C4-2B (cell line): ENCODE data around the gene POLR2A.

Experiments used
- H3K27ac ChIP-seq: fragments of 450-650 bp; 2 replicates; pipeline ENCODE4 v1.5.1; 2017
- ZFX ChIP-seq: fragments of 450-650 bp; IDR thresholded peaks from 2 replicates; pipeline ENCODE4 v1.6.1; 2017
- TF ChIP-seq, protein P1 (sequence below): fragments of 450-650 bp; conservative IDR thresholded peaks from 2 replicates; pipeline ENCODE4 v1.5.1; 2017; ENCODE audit warnings: mild to moderate bottlenecking

Gene POLR2A

DNA sequence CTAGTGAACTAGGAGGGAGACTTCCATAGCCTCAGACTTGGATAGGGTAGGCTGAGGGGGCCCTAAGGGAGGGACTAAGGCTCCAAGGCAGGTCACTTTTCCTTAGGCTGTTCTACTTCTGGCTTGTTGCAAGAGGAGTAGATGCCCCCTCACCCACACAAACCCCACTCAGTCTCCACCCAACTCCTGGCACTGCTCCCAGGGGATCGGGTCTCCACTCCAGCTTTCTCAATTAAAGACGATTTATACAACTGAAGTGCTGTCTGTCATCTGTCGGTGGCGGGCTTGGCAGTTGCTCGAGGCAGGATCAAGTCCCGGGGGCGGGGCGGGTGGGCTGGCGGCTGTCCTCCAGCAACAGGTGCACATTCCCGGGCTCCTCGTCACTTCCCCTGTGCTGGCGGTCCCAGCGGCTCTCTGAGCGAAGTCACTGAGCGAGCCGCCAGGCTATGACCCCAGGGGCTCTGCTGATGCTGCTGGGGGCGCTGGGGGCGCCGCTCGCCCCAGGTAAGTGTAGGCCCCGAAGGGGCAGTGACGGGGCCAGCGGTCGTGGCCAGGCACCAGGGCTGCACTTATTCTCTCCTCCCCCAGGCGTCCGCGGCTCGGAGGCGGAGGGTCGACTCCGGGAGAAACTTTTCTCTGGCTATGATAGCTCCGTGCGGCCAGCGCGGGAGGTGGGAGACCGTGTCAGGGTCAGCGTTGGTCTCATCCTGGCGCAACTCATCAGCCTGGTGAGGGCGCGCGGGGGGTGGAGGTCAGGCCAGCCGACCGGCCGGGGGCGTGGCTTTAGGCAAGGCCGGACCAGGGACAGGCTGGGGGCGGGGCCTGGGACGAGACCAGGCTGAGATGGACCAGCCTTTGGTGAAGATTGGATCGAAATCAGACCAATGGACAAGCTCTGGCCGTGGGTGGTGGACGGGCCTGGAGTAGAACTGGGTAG lies 39.2 kb upstream of the POLR2A start, which contains the start of gene CHRNB1:
CHRNB1 (plus strand) TSS at position 380 of the 937 bp plus-strand sequence; CDS start at position 447, 67 bp downstream.
- no peak for TF ChIP-seq ZFX
- TF ChIP-seq, protein P1, sequence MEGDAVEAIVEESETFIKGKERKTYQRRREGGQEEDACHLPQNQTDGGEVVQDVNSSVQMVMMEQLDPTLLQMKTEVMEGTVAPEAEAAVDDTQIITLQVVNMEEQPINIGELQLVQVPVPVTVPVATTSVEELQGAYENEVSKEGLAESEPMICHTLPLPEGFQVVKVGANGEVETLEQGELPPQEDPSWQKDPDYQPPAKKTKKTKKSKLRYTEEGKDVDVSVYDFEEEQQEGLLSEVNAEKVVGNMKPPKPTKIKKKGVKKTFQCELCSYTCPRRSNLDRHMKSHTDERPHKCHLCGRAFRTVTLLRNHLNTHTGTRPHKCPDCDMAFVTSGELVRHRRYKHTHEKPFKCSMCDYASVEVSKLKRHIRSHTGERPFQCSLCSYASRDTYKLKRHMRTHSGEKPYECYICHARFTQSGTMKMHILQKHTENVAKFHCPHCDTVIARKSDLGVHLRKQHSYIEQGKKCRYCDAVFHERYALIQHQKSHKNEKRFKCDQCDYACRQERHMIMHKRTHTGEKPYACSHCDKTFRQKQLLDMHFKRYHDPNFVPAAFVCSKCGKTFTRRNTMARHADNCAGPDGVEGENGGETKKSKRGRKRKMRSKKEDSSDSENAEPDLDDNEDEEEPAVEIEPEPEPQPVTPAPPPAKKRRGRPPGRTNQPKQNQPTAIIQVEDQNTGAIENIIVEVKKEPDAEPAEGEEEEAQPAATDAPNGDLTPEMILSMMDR = no peak
- H3K27ac ChIP-seq = no peak within 1 kb of the TSS

DNA sequence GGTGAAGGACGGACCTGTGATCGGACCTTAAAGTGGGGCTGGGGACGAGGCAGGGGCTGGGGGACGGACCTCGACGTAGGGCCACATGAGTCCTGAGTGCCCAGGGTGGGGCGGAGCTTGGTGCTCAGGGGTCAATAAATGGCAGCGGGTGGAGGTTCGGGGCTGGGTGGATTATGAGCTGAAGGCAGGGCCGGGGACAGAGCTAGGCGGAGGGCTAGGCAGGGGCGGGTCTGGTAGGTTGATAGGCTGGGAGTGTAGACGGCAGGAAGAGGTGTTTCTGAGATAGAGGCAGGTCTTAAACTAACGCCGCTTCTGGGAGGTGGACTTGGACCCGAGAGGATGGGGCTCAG lies 38.6 kb upstream of the POLR2A start:
- TF ChIP-seq ZFX = no peak
- TF ChIP-seq, protein P1 = no peak
- no peak overlapping the region for H3K27ac ChIP-seq

DNA sequence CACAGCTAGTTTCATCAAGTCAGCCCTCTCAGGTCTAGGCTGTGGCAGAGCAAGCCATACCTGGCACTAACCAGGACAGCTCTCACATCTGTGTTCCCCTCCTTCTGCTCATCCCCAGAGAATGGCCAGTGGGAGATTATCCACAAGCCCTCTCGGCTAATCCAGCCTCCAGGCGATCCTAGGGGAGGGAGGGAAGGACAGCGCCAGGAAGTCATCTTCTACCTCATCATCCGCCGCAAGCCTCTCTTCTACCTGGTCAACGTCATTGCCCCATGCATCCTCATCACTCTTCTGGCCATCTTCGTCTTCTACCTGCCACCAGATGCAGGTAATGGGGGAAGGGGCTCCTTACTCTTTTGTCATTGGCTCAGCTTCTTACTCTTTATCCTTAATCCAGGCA lies 35.7 kb upstream of the POLR2A start:
- no peak overlapping the region for H3K27ac ChIP-seq
- no peak for TF ChIP-seq ZFX
- TF ChIP-seq, protein P1 = no peak

DNA sequence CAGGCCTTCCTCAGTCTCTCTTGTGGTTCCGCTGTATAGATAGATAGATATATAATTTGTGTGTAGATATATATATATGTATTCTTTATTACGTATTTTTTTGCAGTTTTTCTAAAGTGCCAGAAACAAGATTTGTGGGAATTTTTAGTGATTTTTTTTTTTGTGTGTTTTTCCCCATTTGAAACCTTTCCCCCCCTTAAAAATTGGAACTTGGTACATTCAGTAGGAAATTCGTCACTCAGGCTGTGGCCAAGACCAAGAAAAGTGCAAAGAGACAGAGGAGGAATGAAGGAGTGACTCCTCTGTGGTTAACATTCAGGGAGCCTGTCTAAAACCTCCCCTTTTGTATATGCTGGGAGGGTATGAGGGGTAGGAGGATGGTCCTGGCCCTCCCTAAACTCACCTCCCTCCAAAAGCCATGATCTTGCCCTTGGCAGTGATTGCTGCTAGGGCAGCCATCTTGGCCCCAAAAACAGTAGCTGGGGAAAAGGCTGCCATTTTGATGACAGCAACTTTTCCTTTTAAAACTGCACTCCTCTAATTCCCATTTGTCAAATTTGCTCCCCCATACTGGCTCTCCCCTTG lies 24.1 kb upstream of the POLR2A start:
- TF ChIP-seq, protein P1 = no peak
- no peak for TF ChIP-seq ZFX
- H3K27ac ChIP-seq = no peak overlapping the region

DNA sequence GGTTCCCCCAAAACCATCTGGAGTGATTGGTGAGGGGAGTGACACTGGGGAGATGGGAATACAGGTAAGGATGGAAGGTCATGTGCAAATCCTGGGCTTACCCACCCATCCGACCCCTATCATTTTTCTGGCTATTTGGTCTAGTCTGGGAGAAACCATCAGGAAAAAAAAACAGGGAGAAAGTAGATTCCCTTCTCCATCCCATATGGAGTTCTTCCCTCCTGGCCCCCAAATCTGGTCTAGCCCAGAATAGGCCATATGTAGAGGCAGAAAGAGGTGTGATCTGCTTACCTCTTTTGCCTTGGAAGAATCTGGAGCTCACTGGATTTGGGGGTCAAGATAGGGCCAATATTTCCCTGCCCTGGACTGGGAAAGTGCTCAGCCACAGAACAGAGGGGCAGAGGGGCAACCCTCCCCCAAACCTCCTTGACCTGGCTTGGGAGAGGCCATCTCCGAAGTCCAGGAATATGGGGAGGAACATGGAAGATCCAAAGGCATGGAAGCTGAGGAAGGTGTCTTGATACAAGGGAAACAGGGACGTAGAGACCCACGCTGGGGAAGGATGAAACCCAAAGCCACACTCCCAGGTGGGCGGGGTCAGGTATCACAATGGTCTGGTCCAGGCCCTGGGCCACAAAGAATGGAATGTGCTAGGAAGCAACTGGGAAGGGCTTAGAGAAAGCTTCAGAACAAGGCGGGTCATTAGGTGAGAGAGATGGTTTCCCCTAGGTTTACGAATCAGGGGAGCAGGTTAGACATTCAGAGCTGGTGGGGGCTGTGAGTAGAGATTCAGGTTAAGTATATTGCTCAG lies 23.1 kb upstream of the POLR2A start:
- TF ChIP-seq, protein P1 = no peak
- no peak for TF ChIP-seq ZFX
- H3K27ac ChIP-seq = no peak overlapping the region

DNA sequence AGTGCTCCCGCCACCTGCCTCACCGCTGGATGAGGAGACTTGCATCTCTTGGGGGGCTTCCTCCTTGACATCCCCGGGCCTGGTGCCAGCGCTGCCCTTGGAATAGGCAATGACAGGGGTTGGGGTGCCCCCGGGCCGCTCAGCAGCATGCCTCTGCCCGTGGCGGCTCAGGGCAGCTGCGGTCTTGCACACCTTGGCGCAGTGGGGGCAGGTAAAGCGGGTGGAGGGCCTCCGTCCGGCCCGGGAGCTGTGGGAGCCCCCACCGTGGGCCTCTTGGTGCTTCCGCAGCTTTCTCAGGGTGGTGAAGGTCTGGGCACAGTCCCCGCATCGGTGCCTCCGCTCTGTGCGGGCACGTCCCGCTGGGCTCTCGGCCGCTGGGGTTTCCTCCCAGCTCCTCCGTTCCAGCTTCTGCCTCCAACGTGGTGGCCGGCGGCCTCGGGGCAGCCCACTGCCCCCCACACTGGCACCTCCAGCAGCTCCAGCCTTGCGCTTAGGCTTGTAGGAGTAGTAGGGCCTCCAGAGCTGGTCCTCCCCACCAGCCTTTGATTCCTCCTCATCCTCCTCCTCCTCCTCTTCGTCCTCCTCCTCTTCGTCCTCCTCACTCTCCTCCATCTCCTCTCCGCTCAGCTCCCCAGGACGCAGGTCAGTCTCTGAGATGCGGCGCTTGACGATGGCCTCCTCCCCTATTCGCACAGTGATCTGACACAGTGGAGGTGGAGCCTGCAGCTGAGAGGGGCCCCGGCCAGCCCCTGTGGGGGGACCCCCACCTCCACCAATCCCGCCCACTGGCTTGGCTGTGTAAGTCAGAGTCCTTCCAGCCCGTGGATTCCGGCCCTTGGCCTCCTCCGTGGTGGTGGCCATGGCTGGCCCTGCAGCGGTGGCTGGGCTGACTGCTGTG lies 21.4 kb upstream of the POLR2A start:
- TF ChIP-seq ZFX = no peak
- TF ChIP-seq, protein P1 = no peak
- H3K27ac ChIP-seq = no peak overlapping the region
